ENCODE results near the gene NELFB.

The NELFB gene

DNA sequence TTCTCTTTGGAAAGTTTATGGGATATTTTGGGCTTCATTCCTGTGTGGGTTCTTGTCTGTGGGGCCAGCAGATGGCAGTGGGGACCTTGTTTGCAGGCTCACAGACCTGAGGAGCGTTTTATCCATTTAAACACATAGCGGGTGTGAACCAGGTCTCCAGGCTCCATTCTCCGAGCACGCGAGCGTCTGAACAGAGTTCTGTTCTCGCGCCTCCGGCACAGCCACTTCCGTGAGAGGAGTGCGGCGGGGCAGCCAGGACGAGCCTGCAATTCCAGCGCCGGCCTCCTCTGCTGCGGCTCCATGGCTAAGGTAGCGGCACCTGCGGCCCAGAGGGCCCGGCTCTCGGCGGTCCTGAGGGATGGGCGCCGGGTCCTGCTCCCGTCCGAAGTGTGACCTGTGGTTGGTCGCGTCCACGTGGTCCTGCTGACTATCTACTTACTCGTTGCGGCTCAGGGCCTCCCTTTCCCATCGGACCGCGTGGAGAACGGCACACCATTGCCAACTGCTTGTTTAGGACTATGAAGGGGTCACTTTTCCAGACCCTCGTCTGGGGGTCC lies 39.6 kb downstream of the NELFB start:
- no peak for DNase-seq

- DNase-seq = no peak
Measured at GRCh38 chr9:137295238-137295811, 40.2 kb downstream of the NELFB start.

DNA sequence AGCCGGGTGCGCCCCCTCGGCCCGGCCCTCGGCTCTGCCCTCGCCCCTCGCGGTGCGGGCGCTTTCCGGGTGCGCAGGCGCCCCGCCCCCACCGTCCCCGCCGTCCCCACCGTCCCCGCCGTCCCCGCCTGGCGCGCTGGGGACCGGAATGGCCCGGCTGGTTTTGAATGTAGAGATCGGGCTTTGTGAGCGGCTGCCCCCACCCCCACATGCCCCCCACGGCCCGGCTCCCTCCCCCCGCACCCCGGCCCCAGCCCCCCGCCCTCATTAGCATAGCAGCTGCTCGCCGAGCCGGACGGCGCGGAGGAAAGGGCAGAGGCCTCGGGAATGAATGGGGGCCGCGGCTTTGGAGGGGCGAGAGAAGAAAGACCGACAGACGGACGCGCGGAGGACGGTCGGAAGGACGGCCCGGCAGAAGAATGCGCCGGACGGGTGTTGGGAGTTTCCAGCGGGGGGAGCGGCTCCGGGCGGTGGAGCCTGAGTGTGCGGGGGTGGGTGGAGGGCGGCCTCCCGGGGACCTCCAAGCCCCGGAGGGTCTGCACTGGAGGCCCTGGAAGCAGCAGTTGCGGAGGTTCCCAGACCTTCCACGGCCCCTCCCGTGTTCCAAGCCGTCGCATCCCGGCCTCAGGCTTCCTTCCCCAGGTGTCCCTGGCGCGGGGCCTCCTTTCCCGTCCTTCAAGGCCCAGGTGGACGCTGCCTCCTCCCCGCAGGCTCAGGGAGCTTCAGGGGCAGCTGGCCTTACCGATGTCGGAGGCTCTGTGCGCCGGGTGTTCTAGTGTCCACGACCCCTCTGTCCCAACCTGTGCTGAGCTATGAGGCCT lies 40.9 kb downstream of the NELFB start:
- DNase-seq = no peak

DNA sequence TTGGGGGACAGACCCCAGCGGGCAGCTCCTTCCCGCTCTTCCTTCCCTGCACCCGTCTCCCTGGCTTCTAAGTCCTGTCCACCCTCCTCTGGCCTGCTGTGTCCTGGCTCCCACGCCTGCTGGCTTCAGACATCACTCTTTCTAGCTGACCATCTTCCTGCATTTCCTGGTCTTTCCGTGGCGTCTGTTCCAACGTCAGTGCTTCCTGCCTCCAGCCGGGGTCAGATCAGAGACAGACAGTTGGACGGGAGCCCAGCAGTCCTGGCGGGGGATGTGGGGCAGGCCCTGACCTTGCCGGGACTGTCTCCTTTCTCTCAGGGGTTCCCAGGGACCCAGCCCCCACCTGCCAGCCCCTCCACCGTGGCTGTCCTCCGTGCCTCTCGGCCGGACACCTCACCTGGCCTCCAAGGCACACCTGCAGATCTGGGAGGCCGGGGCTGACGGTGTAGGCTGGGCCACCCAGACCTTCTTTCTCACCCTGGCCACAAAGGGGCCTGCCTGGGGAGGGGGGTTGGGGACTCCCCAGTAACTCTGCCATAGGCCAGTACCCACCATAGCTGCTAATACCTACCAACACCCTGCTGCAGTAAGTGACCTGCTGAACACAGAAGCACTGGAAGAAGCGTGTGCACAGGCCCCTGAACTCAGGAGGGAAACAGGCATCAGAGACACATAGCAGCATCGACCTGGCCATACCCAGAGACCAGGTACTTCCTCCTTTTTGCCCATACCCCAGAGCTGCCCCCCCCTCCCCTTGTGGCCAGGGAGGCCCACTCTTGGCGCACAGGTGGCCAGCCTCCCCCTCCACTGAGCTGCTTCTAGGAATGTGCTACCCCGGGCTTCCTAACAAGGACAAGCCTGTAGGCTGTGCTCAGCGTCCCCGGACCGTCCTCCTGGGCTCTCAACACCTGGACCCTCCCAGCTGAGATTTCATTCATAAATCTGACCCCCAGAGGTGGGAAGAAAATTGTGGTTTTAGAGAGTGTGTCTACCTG lies 41.8 kb downstream of the NELFB start:
- no peak for DNase-seq

DNA sequence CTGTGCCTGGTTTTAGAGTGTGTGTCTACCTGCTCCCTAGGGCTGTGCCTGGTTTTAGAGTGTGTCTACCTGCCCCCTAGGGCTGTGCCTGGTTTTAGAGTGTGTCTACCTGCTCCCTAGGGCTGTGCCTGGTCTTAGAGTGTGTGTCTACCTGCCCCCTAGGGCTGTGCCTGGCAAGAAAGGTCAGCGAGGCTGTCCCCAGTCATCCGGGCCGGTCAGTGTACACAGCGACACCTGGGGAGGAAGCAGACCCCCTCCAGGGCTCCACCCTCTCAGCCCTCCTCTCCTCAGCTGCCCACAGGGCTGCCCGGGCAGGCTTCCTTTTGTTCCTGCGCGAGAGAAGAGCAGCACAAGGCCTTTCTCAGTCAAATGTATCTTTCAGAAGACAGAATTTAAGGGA lies 42.8 kb downstream of the NELFB start:
- DNase-seq = no peak

GRCh38 chr9:137298401-137299202 lies 43.5 kb downstream of the NELFB start:
- no peak for DNase-seq

DNA sequence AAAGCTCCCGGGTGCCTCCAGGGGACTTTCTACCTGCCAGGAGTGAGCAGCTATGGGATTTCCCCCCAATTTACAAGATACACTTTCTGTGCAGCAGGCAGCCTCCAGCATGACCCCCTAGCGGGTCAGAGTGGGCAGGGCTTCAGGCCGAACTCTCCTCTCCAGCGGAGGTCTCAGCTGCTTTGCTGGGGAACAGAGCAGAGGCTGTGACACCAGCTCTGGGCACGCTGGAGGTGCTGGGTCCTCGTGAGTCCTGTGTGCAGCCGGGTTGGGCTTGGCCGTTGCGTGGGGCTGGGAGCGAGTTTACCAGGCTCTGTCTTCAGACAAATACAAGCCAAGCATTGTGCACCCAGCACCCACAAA lies 44.1 kb downstream of the NELFB start:
- DNase-seq = no peak

GRCh38 chr9:137299938-137300337 lies 44.8 kb downstream of the NELFB start:
- DNase-seq = no peak

GRCh38 chr9:137300567-137301080 lies 45.5 kb downstream of the NELFB start:
- no peak for DNase-seq

DNA sequence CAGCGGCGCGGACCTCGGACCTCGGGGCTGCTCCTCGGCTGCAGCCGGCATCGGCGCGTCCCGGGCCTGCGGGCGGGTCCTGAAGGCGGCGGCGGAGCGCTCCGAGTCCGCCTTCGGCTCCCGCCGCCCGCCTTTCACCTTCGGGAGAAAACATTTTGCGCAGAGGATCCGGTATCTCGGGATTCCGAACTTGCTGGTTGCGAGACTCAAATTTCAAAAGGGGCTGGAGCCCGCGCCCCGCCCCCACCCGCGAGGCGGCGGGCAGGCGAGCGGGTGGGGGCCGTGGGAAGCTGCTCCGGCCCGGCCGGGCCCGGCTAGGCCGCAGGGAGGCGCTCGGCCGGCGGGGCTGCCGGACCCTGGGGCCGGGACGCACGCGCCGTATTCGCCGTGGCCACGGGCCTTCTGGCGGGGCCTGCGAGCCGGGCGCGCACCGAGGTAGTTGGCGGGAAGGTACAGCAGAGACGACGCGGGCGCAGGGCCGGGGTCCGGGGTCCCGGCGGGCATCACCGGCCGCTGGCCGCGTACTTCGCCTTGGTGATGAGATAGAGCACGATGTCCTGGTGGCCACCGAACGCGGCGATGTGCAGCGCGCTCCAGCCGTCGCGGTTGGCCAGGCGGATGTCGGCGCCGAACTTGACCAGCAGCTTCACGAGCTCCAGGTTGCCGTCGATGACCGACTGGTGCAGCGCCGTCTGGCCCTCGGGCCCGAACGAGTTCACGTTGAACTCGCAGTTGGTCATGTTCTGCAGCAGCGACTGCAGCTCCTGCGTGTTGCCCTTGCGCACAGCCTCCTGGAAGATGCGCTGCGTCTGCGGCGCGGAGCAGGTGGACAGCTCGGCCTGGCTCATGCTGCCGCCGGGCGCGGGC lies 46.2 kb downstream of the NELFB start:
- DNase-seq = no peak

DNA sequence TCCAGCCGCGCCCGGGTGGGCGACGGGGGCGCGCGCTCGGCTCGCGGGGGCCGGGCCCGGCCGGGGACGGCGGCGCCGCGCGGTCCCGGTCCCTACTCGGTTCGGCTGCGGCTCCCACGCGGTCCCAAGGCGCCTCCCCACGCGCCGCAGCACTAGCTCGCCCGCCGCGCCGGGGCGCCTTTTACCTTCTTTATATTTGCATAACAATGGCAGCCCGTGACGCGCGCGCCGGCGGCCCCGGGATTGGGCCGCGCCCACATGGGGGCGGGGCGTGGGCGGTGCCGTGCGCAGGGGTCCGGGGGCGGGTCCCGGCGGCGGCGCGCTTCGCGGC lies 47.0 kb downstream of the NELFB start, which contains the start of gene NRARP:
Gene NRARP (minus strand): TSS at position 154 of the 331 bp plus-strand sequence. CDS start 343 bp downstream, outside the sequence.
- no peak for DNase-seq

GRCh38 chr9:137302449-137303150 lies 47.5 kb downstream of the NELFB start:
- no peak for DNase-seq

GRCh38 chr9:137303151-137303892 lies 48.2 kb downstream of the NELFB start:
- no peak for DNase-seq

DNA sequence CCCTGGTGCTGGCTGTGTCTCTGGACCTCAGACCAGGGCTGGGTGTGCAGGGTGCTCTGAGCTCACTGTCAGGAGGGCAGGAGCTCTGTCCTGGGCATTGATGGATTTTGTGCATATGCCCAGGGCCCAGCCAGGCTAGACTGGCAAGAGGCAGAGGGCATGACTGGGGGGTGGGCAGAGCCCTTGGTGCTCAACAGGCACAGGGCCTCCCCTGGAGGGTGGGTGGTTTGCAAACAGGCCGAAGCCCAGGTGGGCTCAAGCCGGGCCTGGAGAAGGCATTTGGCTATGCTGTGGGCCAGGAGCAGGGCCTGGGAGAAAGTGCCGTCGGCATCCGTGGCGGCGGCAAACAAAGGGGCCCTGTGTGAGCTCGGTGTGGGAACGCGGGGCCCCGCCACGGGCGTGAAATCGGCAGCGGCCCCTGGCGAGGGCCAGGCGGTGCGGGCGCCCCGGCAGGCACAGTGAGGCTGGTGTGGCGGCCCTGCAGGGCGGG lies 48.8 kb downstream of the NELFB start:
- no peak for DNase-seq

DNA sequence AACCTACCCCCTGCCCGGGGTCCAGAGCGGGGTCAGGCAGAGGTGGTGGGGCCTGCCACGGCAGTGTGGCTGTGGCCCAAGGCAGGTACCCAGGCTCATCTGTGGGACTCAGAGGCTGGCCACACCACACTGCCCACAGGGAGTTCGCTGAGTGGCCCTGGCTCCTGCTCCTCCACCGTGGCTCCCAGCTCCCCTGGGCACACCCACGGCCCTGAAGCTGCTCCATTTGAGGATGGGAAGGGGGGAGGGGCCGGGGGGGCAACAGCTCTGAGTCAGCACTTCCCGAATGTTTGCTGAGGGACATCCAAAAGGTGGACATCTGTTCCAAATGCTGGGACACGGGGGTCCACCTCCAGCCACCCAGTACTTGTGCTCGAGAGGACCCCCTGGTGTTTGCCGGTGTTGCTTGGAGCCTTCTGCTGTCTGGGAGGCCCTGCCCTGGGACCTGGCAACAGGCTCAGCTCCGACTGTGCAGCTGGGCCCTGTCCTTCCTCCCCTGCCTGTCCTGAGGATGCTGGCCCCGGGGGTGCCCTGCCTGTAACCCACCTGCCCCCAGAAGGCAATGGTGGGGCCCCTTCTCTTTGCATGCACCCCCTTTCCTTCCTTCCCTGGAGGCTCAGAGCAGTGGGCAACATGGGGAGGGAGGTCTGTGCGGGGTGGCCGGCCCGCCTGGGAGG lies 49.4 kb downstream of the NELFB start:
- DNase-seq = no peak

DNA sequence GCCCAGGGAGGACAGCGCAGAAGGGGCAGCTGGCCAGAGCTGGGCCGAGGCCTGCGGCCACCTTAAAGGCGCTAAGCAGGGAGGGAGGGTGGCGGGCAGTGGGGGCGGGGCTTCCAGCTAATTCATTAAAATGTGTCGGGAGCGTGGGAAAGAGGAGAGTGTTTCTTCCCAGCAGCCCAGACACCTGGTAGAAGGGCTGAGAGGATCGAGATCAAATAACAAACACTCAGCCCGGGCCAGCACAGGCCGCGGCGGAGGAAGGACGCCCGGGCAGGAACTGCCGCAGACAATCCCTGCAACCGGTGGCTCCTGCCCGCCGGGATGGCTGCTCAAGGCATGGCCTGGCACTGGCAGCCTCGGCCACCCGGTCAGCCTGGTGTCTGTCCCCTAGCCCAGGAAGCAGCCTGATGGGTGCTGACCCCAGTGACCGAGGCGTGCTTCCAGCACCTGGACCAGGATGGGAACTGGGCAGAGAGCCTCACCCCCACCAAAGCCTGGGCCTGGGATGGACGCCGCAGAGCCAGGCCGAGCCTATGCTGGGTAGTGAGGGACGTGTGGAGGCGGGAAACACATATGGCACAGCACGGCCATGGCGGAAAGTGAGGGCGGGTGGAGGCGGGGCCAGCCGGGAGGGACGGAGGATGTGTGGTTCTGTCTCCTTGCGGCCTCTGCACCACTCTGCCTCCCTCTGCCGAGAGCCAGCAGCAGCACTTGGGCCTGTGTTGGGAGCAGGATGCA lies 50.1 kb downstream of the NELFB start:
- DNase-seq = no peak

DNA sequence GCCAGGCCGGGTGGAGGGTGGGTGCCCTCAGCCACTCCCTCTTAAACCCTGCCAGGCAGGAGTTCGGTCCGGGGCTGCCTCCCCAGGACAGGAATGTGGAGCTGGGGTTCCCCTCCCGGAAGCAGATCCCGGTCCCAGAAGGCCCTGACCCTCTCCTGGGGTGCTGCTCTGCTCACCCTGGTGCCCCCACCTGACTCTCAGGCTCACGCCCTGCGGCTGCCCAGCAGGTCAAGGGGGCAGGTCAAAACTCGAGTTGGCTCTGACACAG lies 50.6 kb downstream of the NELFB start:
- no peak for DNase-seq

- no peak for DNase-seq
Measured at GRCh38 chr9:137306066-137306849, 51.1 kb downstream of the NELFB start.

Measured in NCI-H2081 treated with DMSO at 0.1 percent for 48 hours (cell line).